ENCODE measurements around the gene TPP2. TPM values are rescaled to one million over a fixed set of nuclear protein-coding genes. Genes with fewer than 3 reads are reported as not detected.

The TPP2 gene
- total RNA-seq, 1 donor from 2014 or later, result 29.3 TPM

- ATAC-seq (ENCODE audit: poor library complexity), result no peak
Measured at GRCh38 chr13:102643656-102644055, 46.9 kb downstream of the TPP2 start.

GRCh38 chr13:102645701-102646100 lies 48.9 kb downstream of the TPP2 start:
- no peak for DNase-seq
- intact Hi-C loops (cut with DNase I), result no loop called here
- ATAC-seq (ENCODE audit: poor library complexity), result no peak

More at GRCh38 chr13:102643656-102644055, 46.9 kb downstream of the TPP2 start:
- intact Hi-C loops (cut with DNase I), result no loop called here
- no peak for DNase-seq

GRCh38 chr13:102648046-102648445 lies 51.3 kb downstream of the TPP2 start:
- no peak for DNase-seq
- intact Hi-C loops (cut with DNase I), result no loop called here
- no peak for ATAC-seq (ENCODE audit: poor library complexity)

- intact Hi-C loops (cut with DNase I), result no loop called here
- ATAC-seq (ENCODE audit: poor library complexity) (no peak), DNase-seq (no peak)
Measured at GRCh38 chr13:102650444-102650843, 53.7 kb downstream of the TPP2 start.

- intact Hi-C loops (cut with DNase I), result no loop called here
- DNase-seq, result no peak
- ATAC-seq (ENCODE audit: poor library complexity), result no peak
Measured at GRCh38 chr13:102651392-102651791, 54.6 kb downstream of the TPP2 start.

- no peak for ATAC-seq (ENCODE audit: poor library complexity)
Measured at GRCh38 chr13:102651892-102652291, 55.1 kb downstream of the TPP2 start.

GRCh38 chr13:102654756-102655155 lies 58.0 kb downstream of the TPP2 start:
- intact Hi-C loops (cut with DNase I), result no loop called here
- no peak for ATAC-seq (ENCODE audit: poor library complexity)

More at GRCh38 chr13:102651892-102652291, 55.1 kb downstream of the TPP2 start:
- DNase-seq, result no peak
- intact Hi-C loops (cut with DNase I), result no loop called here

GRCh38 chr13:102657630-102658029 lies 60.8 kb downstream of the TPP2 start:
- DNase-seq (no peak), ATAC-seq (ENCODE audit: poor library complexity) (no peak)
- intact Hi-C loops (cut with DNase I), result no loop called here

More at GRCh38 chr13:102654756-102655155, 58.0 kb downstream of the TPP2 start:
- no peak for DNase-seq

- intact Hi-C loops (cut with DNase I), result no loop called here
- no peak for DNase-seq
- no peak for ATAC-seq (ENCODE audit: poor library complexity)
Measured at GRCh38 chr13:102658660-102659059, 61.9 kb downstream of the TPP2 start.

GRCh38 chr13:102659168-102659713 lies 62.5 kb downstream of the TPP2 start:
- intact Hi-C loops (cut with DNase I), result no loop called here
- ATAC-seq (ENCODE audit: poor library complexity) (no peak), DNase-seq (no peak)

- intact Hi-C loops (cut with DNase I), result no loop called here
- DNase-seq (no peak), ATAC-seq (ENCODE audit: poor library complexity) (no peak)
Measured at GRCh38 chr13:102667023-102667422, 70.2 kb downstream of the TPP2 start.

GRCh38 chr13:102667911-102668310 lies 71.1 kb downstream of the TPP2 start:
- no peak for DNase-seq
- no peak for ATAC-seq (ENCODE audit: poor library complexity)

GRCh38 chr13:102670130-102670529 lies 73.3 kb downstream of the TPP2 start:
- intact Hi-C loops (cut with DNase I), result no loop called here
- no peak for DNase-seq
- ATAC-seq (ENCODE audit: poor library complexity), result no peak

More at GRCh38 chr13:102667911-102668310, 71.1 kb downstream of the TPP2 start:
- intact Hi-C loops (cut with DNase I), result no loop called here

- ATAC-seq (ENCODE audit: poor library complexity) (peak; percentile 53), DNase-seq (no peak)
- intact Hi-C loops (cut with DNase I), result no loop called here
Measured at GRCh38 chr13:102675115-102675514, 78.3 kb downstream of the TPP2 start.

- intact Hi-C loops (cut with DNase I), result no loop called here
- no peak for DNase-seq
- ATAC-seq (ENCODE audit: poor library complexity), result no peak
Measured at GRCh38 chr13:102677122-102677521, 80.3 kb downstream of the TPP2 start.

- ATAC-seq (ENCODE audit: poor library complexity) (no peak), DNase-seq (no peak)
- intact Hi-C loops (cut with DNase I), result no loop called here
Measured at GRCh38 chr13:102678339-102679107, 81.7 kb downstream of the TPP2 start.

- no peak for DNase-seq
- intact Hi-C loops (cut with DNase I), result no loop called here
- no peak for ATAC-seq (ENCODE audit: poor library complexity)
Measured at GRCh38 chr13:102679449-102680132, 82.8 kb downstream of the TPP2 start.

- intact Hi-C loops (cut with DNase I), result no loop called here
- DNase-seq (no peak), ATAC-seq (ENCODE audit: poor library complexity) (peak; percentile 15)
Measured at GRCh38 chr13:102680133-102680717, 83.4 kb downstream of the TPP2 start.

Measured in Right ventricle myocardium superior (tissue), 1 donor.